B cell (primary cell): ENCODE data around the gene LPXN. TPM values are rescaled to one million over a fixed set of nuclear protein-coding genes. Genes with fewer than 3 reads are reported as not detected.

Experiments used
- ATAC-seq: fragments of 200-7000 bp; cut with Tn5 transposase; one replicate; pipeline ENCODE4 v1.10.0; 2021; ENCODE audit warnings: low read depth, mild to moderate bottlenecking, moderate number of reproducible peaks, moderate library complexity
- CTCF ChIA-PET: fragments of 350-600 bp; sonication (Branson Sonifier 250); formaldehyde crosslinking; loops from one replicate; lab custom pipeline; 2021; ENCODE audit warnings: antibody characterized with exemption, inconsistent platforms; lab: Charles Lee
- POLR2A ChIA-PET: fragments of 350-600 bp; sonication (Branson Sonifier 250); formaldehyde crosslinking; loops from one replicate; lab custom pipeline; 2021; ENCODE audit warnings: antibody characterized with exemption; lab: Charles Lee
- DNase-seq: peaks from one replicate; pipeline ENCODE4 v3.0.0; 2013
- H2AFZ ChIP-seq: 2 replicates; pipeline ENCODE4 v1.6.1; 2012; ENCODE audit warnings: mild to moderate bottlenecking, low read depth, low read length; ENCODE audit not compliant: insufficient read depth, poor library complexity, severe bottlenecking
- H3K27ac ChIP-seq, 2 donors: 1 replicate in 1 of 2; 2 replicates in 1 of 2; pipeline ENCODE4 v1.5.1; 2012 to 2013; ENCODE audit warnings: low read length in 2 of 2, mild to moderate bottlenecking in 2 of 2, moderate library complexity in 1 of 2
- H3K27me3 ChIP-seq, 4 experiments: fragments of 200-600 bp in 1 of 4; sonication (generic) in 1 of 4; replicated peaks in 1 of 4; 1 replicate in 2 of 4; 2 replicates in 2 of 4; pipeline versions ENCODE4 v1.6.1 to v1.7.0; 2013 to 2016; ENCODE audit warnings: low read length in 3 of 4, mild to moderate bottlenecking in 2 of 4, mixed read lengths in 1 of 4, moderate library complexity in 1 of 4; ENCODE audit not compliant: insufficient read depth in 4 of 4, control insufficient read depth in 3 of 4; ENCODE audit errors: control extremely low read depth in 1 of 4
- H3K36me3 ChIP-seq, 2 experiments: replicated peaks in 1 of 2; 1 replicate in 1 of 2; 2 replicates in 1 of 2; pipeline versions ENCODE4 v1.6.1 to v1.7.1; 2013; ENCODE audit warnings: low read length in 1 of 2; ENCODE audit not compliant: insufficient read depth in 2 of 2, control insufficient read depth in 1 of 2; ENCODE audit errors: control extremely low read depth in 1 of 2, extremely low read depth in 1 of 2
- H3K4me1 ChIP-seq, 2 donors: fragments of 200-600 bp in 1 of 2; sonication (generic) in 1 of 2; 1 replicate in 1 of 2; 2 replicates in 1 of 2; pipeline versions ENCODE4 v1.5.1 to v1.6.1; 2013 to 2017; ENCODE audit warnings: low read length in 2 of 2; ENCODE audit not compliant: control insufficient read depth in 2 of 2, insufficient read depth in 2 of 2
- H3K4me2 ChIP-seq: replicated peaks from 2 replicates; pipeline ENCODE3; 2012; ENCODE audit warnings: mild to moderate bottlenecking, low read depth, low read length; ENCODE audit not compliant: poor library complexity, severe bottlenecking
- H3K4me3 ChIP-seq, 5 experiments: fragments of 200-600 bp in 1 of 5; sonication (generic) in 1 of 5; 1 replicate in 3 of 5; 2 replicates in 2 of 5; pipeline versions ENCODE4 v1.5.1 to v1.7.0; 2011 to 2016; ENCODE audit warnings: low read length in 4 of 5, mild to moderate bottlenecking in 4 of 5, low read depth in 2 of 5, control low read depth in 1 of 5, moderate library complexity in 1 of 5; ENCODE audit not compliant: insufficient read depth in 1 of 5; ENCODE audit errors: control extremely low read depth in 1 of 5, extremely low read depth in 1 of 5
- H3K79me2 ChIP-seq: fragments of 200-600 bp; sonication (generic); one replicate; pipeline ENCODE4 v1.6.0; 2016; ENCODE audit warnings: low read length; ENCODE audit not compliant: control insufficient read depth, insufficient read depth
- H3K9ac ChIP-seq: fragments of 200-600 bp; sonication (generic); 2 replicates; pipeline ENCODE4 v1.6.1; 2017; ENCODE audit warnings: mild to moderate bottlenecking, low read length, moderate library complexity
- H3K9me3 ChIP-seq, 3 donors: one replicate each; pipeline versions ENCODE4 v1.6.1 to v1.7.1; 2013; ENCODE audit warnings: low read length in 2 of 3; ENCODE audit not compliant: control insufficient read depth in 2 of 3, insufficient read depth in 1 of 3; ENCODE audit errors: control extremely low read depth in 1 of 3
- H4K20me1 ChIP-seq: 2 replicates; pipeline ENCODE4 v1.6.0; 2012; ENCODE audit warnings: mild to moderate bottlenecking, low read length; ENCODE audit not compliant: insufficient read depth, control insufficient read depth, poor library complexity, severe bottlenecking
- H3K27ac Mint-ChIP-seq: one replicate; pipeline ENCODE4 v1.8.0; 2021; ENCODE audit warnings: mixed read lengths
- H3K27me3 Mint-ChIP-seq: one replicate; pipeline ENCODE4 v1.8.0; 2021; ENCODE audit warnings: mixed read lengths
- H3K4me1 Mint-ChIP-seq: one replicate; pipeline ENCODE4 v1.8.0; 2021; ENCODE audit warnings: mixed read lengths
- H3K4me3 Mint-ChIP-seq: one replicate; pipeline ENCODE4 v1.8.0; 2021; ENCODE audit warnings: mixed read lengths
- H3K9me3 Mint-ChIP-seq: one replicate; pipeline ENCODE4 v1.8.0; 2022; ENCODE audit warnings: mixed read lengths; ENCODE audit not compliant: insufficient read depth
- EZH2 ChIP-seq: IDR thresholded peaks from 2 replicates; pipeline ENCODE4 v1.6.1; 2012; ENCODE audit warnings: borderline replicate concordance, low read depth, mild to moderate bottlenecking, moderate library complexity, low read length; ENCODE audit not compliant: insufficient read depth, poor library complexity, severe bottlenecking
- WGBS: methylation state at CpG from one replicate; pipeline ENCODE4 v1.1.5; 2013; ENCODE audit warnings: missing lambda C conversion rate; ENCODE audit not compliant: insufficient coverage; 5-methylcytosine and 5-hydroxymethylcytosine counted together
- intact Hi-C: fragments of 100-400 bp; cut with micrococcal nuclease; formaldehyde crosslinking; loops from one replicate; pipeline ENCODE4 v1.10.0; 2022
- polyA plus RNA-seq: library from polyadenylated mRNA; depleted of rRNA; stranded (reverse); fragments of >200 nt; gene quantifications from 2 replicates; pipeline ENCODE4 v1.2.3, GENCODE V29; 2012
- total RNA-seq, 2 donors: library from RNA; stranded (reverse); fragments of 120-200 nt in 1 of 2; gene quantifications; 1 replicate in 1 of 2; 2 replicates in 1 of 2; pipeline versions ENCODE4 v1.2.3 to v1.2.4, GENCODE V29; 2013 to 2022
- TF ChIP-seq, protein P1 (sequence below): fragments of 200-600 bp; IDR thresholded peaks from one replicate; pipeline ENCODE4 v1.8.0; 2022; ENCODE audit warnings: antibody characterized with exemption, mild to moderate bottlenecking

Gene LPXN
- total and polyA plus RNA-seq, 2 donors (not counting 1 experiment from before 2014, with no cell fraction given) = 59.2 to 209 TPM

GRCh38 chr11:58622344-58622743 lies 46.7 kb upstream of the LPXN start, which contains the start of gene CNTF:
Gene CNTF, plus strand, starts transcription at chr11:58622665. Its CDS starts 88 bp downstream, at chr11:58622753.
- ChIA-PET POLR2A (no interaction called here), CTCF (interaction anchor here (0.9 to 1.0 kb wide), 2 partner anchors 15 to 54 kb away, joined by 3 to 4 read pairs; no protein-coding TSS in a partner anchor)
- no peak for DNase-seq
- H3K27me3 ChIP-seq = no peaks in the 10 kb centered on the region
- no peak within 1 kb of the TSS for H2AFZ ChIP-seq
- TF ChIP-seq, protein P1, sequence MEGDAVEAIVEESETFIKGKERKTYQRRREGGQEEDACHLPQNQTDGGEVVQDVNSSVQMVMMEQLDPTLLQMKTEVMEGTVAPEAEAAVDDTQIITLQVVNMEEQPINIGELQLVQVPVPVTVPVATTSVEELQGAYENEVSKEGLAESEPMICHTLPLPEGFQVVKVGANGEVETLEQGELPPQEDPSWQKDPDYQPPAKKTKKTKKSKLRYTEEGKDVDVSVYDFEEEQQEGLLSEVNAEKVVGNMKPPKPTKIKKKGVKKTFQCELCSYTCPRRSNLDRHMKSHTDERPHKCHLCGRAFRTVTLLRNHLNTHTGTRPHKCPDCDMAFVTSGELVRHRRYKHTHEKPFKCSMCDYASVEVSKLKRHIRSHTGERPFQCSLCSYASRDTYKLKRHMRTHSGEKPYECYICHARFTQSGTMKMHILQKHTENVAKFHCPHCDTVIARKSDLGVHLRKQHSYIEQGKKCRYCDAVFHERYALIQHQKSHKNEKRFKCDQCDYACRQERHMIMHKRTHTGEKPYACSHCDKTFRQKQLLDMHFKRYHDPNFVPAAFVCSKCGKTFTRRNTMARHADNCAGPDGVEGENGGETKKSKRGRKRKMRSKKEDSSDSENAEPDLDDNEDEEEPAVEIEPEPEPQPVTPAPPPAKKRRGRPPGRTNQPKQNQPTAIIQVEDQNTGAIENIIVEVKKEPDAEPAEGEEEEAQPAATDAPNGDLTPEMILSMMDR = no peak
- no peak for TF ChIP-seq EZH2
- Mint-ChIP-seq H3K9me3 (no peaks in the 10 kb centered on the region), H3K4me3 (no peak within 1 kb of the TSS), H3K27me3 (no peaks in the 10 kb centered on the region), H3K4me1 (peaks cover 9% of the 10 kb centered on the region), H3K27ac (no peak within 1 kb of the TSS)
- no peaks in the 10 kb centered on the region for H3K9me3 ChIP-seq
- ATAC-seq = no peak
- H4K20me1 ChIP-seq = no peaks in the 10 kb centered on the region
- H3K4me1 ChIP-seq = peaks cover 3 to 5% of the 10 kb centered on the region in 2 donors
- intact Hi-C loops = no loop called here
- no peak within 1 kb of the TSS for H3K9ac ChIP-seq
- peaks cover 6 to 72% of the 10 kb centered on the region in 2 experiments for H3K36me3 ChIP-seq
- no peak within 1 kb of the TSS for H3K27ac ChIP-seq
- no peak within 1 kb of the TSS for H3K4me3 ChIP-seq
- no peak within 1 kb of the TSS for H3K4me2 ChIP-seq
- no peaks in the 10 kb centered on the region for H3K79me2 ChIP-seq
- no CpG with 5 or more reads among the region's 2 CpGs for WGBS

- no peaks in the 10 kb centered on the region for H3K9me3 Mint-ChIP-seq
- WGBS = no CpG with 5 or more reads among the region's 4 CpGs
- ChIA-PET POLR2A (no interaction called here), CTCF (interaction anchor here (0.7 kb wide), 1 partner anchor 537 kb away, joined by 4 read pairs; no protein-coding TSS in a partner anchor)
- Histone ChIP-seq H3K27ac (no peak overlapping the region), H2AFZ (no peak overlapping the region), H3K9me3 (no peaks in the 10 kb centered on the region), H3K4me1 (peaks cover under 1% of the 10 kb centered on the region in 2 donors), H3K27me3 (no peaks in the 10 kb centered on the region), H3K36me3 (peaks cover 6 to 78% of the 10 kb centered on the region in 2 experiments), H3K4me3 (no peak overlapping the region), H4K20me1 (no peaks in the 10 kb centered on the region), H3K4me2 (no peak overlapping the region), H3K79me2 (no peaks in the 10 kb centered on the region), H3K9ac (no peak overlapping the region)
- H3K27me3 Mint-ChIP-seq = no peaks in the 10 kb centered on the region
- intact Hi-C loops = no loop called here
- DNase-seq (no peak), ATAC-seq (no peak)
- TF ChIP-seq, protein P1 = no peak
- no peak for TF ChIP-seq EZH2
- H3K4me1 Mint-ChIP-seq = peaks cover 4% of the 10 kb centered on the region
- no peak overlapping the region for H3K4me3 Mint-ChIP-seq
- no peak overlapping the region for H3K27ac Mint-ChIP-seq
Observed at GRCh38 chr11:58621586-58622262, 46.1 kb upstream of the LPXN start.
